ENCODE measurements around the gene CANT1.
A peak's percentile ranks its signal among the peaks of the same experiment; 100 is the strongest.

CANT1 gene

DNA sequence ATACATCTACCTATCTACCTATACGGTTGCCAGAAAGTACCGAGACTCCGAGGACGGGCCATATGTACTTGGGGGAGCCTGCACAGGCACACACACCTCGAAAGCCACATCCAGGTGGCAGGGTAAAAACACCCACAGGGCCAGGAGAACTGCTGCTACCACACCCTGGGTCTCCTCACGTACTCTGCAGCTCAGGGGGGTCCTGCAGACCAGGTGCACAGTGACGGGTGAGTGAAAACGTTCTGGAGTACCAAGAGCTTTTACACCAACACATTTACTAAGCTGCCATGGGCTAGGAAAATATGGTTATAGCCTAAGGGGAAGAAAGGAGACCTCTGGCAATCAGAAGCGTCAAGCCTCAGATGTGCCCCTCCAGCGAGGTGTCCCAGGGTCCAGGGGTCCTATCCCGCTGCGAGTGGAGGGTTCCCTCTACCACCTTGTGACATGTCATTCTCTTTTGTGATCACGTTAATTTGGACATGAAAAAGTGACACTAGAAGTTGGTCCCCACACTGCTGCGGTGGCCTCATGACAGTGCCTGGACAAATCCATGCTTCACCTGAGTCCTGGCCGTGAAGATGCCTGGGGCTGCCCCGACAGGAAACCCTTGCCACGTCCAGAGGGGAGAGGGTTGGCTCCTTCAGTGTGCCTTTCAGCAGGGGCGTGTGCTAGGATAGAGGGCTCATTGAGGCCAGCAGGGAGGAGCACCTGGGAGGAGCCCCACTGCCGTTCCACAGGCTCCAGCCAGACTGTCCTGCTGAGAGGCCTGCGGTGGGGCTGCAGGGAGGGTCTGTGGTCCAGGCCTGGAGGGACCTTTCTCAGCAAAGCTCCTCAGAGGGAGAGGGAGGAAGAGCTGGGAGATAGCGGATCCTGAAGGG, 1.8 kb downstream of the CANT1 start:
- DNase-seq (ENCODE audit: low spot score), result no peak

DNA sequence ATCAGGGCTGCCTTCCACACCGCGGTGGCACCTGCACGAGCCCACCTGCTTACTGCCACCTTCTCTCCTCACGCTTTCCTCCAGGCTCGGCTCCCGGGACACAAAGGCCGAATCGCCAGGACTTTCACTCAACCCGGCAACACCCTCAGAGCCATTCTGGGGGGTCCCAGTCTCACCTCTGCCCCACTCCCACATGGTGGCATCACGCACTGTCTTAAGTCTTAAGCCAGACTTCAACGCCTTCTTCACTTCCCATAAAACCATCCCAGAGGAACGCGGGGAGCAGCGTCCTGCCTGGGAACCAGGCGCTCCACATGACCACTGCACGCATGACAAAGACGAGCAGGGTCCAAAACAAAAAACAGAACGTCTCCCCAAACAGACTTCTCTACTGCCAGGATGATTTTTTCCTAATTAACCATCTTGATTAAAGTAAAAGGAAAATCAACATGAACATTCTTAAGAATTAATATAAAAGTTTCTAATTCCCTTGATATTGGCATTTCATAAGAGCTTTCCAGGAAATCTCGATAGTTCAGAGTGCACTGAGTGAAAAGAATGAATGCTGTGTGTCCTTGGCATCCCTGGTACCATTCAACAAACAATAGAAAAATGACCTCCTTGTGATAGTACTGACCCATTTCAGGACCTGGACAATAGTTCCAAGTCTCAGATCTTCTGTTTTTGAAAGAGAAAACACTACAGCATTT, 2.6 kb downstream of the CANT1 start:
- no peak for DNase-seq (ENCODE audit: low spot score)

DNA sequence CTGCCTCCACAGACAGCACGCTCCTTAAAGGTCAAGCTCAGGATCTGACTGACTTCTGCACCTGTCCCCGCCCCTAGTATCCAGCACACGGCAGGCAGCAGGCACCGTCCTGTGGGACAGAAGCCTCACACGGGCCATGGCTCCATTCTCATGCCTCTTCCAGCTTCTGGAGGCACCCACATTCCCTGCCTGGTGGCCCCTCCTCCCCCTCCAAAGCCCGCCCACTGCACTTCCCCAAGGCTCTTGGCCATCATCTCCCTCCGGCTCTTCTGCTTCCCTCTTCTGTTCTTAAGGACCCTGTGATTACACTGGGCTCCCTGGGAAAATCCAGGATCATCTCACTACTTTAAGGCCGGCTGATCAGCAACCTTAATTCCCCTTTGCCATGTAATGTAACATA, 3.5 kb downstream of the CANT1 start:
- no peak for DNase-seq (ENCODE audit: low spot score)

DNA sequence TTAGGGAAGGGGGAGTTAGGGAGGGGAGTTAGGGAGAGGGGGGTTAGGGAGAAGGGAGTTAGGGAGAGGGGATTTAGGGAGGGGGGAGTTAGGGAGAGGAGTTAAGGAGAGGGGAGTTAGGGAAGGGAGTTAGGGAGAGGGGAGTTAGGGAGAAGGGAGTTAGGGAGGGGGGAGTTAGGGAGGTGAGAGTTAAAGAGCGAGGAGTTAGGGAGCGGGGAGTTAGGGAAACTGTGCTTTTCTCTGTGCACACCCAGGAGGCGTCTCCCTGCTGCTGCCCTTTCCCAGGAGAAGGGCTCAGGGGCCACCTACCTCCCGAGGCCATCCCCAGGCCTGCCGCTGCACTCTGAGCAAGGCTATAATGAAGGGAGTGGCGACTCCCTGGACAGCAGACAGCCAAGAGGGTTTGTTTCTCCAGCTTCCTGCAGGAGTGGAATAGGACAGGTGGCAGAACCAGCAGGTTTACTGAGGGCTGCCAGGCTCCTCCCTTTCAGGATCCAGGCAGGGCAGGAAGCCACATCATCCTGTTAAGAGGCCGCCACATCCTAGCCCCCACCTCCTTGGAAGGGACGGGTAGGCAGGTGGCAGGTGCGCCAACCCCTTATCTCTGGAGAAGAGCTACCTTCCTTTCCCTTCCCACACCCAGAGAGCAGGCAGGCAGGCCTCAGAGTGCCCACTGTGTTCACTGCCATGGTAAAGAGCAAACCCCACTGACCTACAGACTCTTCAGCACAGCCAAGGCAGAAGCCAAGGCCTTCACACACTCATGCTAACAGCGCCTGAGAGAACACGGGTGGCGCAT, 4.3 kb downstream of the CANT1 start:
- no peak for DNase-seq (ENCODE audit: low spot score)

DNA sequence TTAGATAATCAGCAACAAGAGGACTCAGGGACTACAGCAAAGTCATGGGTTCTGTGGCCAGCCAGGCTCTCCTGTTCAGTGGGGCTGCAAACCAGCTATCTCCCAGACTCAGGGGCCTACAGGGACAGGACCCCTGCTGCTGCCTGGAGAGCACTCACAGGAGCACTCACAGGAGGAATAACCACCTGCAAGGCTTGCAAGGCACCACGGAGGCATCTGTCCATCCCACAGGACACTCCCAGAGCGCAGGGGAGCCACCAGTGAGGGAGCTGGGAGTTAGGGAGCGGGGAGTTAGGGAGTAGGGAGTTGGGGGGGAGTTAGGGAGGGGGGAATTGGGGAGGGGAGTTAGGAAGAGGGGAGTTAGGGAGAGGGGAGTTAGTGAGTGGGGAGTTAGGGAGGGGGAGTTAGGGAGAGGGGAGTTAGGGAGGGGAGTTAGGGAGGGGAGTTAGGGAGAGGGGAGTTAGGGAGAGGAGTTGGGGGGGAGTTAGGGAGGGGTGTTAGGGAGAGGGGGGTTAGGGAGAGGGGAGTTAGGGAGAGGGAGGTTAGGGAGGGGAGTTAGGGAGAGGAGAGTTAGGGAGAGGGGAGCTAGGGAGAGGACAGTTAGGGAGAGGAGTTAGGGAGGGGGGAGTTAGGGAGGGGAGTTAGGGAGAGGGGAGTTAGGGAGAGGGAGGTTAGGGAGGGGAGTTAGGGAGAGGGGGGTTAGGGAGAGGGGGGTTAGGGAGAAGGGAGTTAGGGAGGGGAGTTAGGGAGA, 5.7 kb downstream of the CANT1 start:
- no peak for DNase-seq (ENCODE audit: low spot score)

DNA sequence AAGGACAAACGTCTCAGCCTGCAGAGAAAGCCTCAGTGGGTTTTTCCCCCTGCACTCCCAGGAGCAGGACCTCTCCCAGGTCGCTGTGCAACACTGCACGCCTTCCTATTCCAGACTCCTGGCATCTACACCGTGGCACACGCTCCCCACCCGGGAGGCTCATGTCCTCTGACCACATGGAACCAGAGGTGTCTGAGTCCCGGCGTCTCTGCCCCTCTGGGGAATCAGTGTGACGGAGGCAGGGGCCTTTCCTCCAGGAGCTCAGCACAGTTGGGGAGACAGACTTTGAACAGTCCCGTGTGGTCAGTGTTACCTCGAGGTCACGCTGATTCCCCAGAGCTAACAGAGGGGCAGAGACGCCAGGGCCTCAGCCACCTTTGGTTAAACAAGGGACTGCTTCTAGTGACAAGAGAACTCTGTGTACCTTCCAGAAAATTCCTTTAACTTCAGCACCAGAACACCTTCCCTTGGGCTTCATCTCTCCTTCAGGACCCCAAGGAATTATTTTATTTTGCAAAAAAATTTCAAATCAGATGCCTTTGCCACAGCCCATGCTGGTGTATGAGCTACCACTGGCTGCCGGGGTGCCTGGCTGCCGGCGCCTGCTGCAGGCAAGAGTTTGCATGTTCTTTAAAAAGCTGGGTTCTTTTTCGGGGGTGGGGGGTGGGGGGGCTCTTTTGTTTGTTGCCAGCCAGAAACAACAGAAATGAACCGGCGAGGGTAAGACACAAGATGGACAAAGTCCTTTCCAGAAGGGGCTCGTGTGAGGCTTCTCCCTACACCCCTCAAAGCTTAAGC, 6.6 kb downstream of the CANT1 start:
- no peak for DNase-seq (ENCODE audit: low spot score)

DNA sequence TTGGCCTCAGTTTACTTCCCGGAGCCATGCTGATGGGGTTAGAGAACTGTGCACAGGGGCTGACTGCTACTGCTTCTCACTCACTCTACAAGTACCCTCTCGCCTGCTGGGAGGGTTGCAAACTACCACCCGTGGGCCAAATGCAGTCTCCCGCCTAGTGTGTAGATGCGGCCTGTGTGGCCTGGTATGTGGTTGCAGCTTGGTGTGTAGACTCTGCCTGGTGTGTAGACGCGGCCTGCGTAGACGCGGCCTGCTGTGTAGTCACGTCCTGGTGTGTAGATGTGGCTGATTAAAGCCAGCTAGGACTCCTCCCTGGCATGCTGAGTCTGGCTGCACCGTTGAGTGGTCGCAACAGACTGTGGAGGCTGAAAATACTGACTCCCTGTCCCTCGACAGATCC, 7.3 kb downstream of the CANT1 start:
- no peak for DNase-seq (ENCODE audit: low spot score)

DNA sequence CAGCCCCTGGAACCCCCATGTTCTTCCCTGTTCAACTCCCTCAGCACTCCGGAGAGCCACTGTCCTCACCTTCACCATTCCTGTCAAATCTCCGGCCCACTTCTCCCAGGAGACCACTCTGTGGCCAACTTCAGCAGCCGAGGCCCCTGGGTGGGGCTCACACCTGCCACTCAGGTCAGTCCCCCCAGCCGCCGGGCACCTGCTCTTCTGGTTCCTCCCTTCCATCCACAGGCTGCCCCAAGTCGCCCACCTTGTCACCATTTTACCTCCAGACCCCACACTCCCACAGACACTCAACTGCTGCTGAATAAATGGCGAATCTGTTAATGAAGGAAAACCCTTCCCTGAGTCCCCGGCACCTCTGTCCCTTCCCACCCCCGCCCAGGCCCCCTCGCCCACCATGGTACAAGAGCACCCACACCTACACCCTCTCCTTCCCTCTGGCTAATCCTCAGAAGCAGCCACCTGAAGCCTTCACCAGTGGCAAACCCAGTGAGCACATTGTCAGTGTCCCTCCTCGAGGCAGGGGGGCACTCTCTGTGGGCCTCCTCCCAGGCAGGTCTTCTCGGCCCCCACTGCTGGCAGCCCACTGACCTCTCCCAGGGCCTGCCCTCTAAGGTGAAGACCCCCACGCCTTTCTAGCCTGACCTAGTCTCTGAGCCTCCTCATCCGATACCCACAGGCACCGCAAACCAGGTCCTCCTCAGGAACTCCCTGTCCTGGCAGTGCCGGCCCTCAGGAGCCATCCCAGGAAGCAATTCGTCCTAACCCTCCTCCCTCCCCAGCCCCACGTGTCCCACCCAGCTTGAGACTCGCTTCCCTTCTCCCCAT, 8.2 kb downstream of the CANT1 start:
- no peak for DNase-seq (ENCODE audit: low spot score)

DNA sequence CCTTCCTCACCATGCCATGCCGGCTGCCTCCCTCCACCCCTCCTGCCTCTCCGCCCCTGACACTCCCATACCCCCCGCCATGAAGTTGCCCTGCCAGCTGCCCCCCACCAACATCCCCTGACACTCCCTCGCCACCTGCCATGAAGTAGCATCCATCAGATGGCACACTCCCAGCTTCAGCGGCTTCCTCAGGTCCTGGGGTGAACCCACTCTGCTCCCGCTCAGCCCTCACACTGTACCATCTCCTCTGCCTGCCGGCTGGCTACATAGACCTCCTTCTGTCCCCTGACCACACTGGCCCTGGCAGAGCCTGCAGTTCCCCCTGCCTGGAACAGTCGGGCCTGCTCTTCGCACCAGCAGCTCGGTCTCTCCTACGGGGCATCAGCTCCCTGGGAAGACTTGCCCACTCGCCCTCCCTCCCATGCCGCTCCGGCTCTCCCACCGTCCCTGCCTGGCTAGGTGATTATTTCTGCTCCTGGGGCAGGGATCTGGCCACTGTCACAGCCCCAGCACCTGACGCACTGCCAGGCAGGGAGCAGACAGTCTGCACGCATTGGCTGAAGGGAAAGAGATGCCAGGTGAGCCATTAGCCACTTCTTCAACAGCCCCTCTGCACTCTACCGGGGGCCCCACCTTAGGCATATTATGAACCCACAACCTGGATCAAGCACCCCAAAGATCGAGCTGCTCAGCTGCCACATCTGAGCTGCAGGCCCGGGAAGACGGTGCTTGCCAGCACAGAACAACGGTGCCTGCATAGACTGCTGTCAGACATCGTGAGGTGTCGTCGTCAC, 9.0 kb downstream of the CANT1 start:
- DNase-seq (ENCODE audit: low spot score), result no peak

DNA sequence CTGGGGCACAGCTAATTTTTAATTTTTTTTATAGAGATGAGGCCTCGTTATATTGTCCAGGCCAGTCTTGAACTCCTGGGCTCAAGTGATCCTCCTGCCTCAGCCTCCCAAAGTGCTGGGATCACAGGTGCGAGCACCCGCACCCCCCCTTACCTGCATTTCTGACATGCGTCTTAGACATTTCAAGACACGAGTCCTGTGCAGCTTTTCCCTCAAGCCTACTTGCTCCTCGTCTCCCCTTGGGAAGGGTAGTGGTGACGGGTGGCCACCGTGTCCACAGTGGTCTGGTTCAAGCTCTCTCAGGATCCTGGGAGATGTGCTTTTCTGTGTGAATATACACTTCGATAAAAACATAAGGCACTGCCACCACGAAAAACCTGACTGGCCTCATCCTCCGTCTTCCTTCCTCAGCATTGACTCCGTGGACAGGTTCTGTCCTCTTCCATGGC, 9.6 kb downstream of the CANT1 start:
- no peak for DNase-seq (ENCODE audit: low spot score)

DNA sequence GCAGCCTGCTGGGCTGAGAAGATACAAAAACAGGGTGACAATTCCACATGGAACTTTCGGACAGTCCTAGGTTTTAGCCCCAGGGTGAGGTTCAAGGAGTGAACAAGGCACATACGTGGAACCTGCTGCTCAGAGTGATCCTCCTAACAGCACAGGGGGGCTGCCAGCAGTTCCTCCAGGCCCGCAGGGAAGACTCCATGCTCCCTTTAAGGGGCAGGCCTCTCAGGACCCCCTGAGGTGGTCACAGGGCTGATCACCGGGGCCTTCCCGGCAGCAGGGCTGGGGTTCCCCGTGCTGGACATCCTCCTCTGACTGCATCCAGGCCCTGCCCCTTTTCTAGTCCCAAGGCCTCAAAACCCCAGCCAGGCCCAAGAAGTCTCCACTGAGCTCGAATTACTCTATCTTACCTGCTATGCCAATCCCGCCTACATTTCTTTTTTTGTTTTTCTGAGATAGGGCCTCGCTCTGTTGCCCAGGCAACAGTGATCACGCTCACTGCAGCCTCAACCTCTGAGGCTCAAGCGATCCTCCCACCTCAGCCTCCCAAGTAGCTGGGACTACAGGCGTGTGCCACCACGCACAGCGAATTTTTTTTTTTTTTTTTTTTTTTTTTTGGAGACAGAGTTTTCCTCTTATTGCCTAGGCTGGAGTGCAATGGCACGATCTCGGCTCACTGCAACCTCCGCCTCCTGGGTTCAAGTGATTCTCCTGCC, 10.4 kb downstream of the CANT1 start:
- DNase-seq (ENCODE audit: low spot score), result no peak

DNA sequence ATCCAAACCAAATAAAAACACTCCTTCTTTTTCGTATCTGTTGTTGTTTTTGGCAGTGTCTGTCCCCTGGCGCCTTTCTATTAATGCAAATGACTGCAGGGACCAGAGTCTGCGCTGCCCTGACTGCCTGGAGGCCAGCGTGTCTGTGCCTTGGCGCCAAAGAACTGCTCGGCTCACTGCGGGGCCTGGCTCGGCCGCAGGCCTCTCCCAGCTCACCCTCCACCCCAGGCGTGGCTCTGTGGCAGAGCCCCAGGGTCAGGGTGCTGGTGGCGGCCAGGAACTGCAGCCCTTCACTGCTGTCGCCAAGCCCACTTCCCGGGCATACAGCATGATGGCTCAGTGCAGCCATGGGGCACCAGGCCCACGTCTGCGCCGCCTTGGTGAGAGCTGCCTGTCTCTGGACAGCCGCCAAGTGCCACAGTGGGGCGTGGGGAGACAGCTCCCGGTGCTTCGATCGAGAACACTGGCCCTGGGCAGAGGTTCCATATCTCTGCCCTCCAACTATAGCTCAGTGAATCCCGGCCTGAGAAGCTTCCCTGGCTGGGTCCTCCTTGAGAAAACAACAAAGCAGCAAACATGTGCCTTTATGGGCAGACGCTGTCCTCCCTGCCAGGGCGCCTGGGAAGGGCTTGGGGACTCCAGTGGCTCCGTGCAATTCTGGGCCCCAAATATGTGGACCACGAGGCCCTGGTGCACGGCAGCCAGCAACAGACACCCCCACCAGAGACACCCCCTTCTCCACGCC, 11.1 kb downstream of the CANT1 start:
- DNase-seq (ENCODE audit: low spot score), result no peak

DNA sequence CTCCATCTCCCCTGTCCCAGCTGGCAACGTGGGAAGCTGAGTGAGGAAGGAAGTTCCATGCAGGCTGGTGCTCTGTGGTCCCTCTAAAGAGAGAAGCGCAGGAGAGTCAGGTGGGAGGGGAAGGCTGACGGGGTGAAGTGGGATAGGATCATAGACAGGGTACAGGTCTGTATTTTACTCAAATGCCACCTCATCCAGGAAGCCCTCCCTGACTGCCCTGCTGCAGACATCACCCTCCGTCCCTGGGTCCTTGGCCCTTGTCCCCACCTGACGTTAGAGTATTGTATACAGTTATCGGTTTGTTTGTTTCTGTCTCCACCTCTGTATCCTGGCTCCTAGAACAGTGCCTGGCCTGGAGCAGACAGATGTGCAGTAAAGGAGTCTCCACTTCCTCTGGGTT, 11.7 kb downstream of the CANT1 start:
- no peak for DNase-seq (ENCODE audit: low spot score)

DNA sequence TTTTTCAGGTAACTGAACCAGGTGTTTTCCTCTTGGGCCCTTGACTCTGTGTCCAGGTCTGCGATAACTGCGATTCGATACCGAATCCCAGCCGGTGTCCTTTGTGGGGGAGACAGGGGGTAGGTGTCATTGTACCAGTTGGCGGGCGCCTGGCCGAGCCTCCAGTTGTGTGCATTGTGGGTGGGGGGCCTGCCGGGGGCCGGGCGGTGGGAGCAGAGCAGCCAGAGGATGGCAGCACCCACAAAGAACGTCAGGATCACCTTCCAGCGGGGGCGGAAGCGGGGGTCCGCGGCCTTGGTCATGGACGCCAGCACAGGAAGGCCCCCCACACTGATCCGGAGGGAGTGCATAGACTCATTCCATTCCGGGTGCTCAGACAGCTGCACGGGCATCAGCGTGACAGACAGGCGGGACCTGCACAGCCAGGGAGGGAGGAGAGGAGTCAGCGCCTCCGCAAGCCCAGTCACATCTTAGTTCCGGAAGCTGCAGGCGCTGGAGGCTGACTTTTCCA, 12.3 kb downstream of the CANT1 start:
- no peak for DNase-seq (ENCODE audit: low spot score)

DNA sequence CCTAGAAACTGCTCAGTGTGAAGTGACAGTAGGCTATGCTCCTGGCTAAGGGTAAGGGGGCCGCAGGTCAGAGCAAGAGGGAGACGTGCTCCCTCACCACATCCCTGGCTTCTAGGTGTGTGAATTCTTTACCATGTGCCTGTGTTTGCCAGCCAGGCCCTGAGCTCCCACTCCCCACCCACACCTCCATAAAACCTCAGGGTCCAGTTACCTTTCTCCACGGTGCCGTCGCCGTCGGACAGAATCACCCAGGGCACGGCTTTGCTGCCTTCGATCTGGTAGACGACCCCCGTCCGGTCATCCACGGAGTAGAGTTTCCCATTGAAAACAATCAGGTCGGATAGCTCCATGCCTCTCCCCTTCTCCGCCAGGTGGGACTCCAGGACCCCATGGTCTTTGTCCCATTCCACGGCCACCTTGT, 12.8 kb downstream of the CANT1 start:
- DNase-seq (ENCODE audit: low spot score), result peak; percentile 13

DNA sequence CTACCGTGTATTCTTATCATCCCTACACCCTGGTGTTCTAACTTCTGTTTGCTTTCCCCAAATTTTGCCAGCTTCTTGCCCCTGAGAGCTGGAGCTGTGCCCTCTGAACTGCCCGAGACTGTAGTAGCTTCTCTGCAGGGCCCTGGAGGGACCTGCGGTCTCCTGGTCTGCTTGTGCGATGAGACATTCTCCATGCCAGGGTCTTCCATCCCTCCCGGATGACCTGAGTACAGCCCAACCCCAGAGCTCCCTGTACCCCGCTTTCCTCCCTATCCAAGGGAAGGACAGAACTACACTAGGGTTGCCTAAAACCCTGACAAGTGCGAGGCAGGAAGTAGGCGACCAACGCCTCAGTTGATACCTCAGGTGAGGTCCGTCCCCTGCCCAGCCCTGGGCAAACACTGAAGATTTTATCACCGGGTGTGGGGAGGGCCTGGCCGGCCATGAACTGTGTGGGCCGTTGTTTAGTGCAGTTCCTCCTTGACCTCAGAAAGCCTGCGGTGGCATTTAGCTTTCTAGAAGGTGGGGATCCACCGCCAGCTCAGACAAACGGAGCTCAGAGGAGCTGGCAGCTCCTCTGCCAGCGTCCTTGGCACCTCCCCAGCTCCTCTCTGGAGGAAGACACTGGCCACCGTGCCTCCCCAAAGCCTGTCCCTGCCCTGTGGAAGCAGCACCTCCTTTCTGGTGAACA, 13.7 kb downstream of the CANT1 start:
- peak; percentile 58 for DNase-seq (ENCODE audit: low spot score)

Data from HuH-7 (cell line).